Gastrocnemius medialis (tissue), 4 donors: ENCODE data around the gene SELENOK. TPM values are rescaled to one million over a fixed set of nuclear protein-coding genes. Genes with fewer than 3 reads are reported as not detected.

Experiments used
- ATAC-seq, 2 donors: fragments of 150-250 bp; one replicate each; pipeline ENCODE4 v1.9.1; 2016
- DNase-seq, 2 donors: peaks; one replicate each; pipeline ENCODE4 v3.0.0-alpha.2; 2019
- H3K27ac ChIP-seq, 4 donors: fragments of 200-600 bp; sonication (generic); 1 replicate in 1 of 4; 2 replicates in 3 of 4; pipeline ENCODE4 v1.5.1; 2016 to 2018; ENCODE audit warnings: mild to moderate bottlenecking in 2 of 4, moderate library complexity in 1 of 4
- H3K27me3 ChIP-seq, 3 donors: fragments of 200-600 bp; sonication (generic) in 2 of 3; 1 replicate in 1 of 3; 2 replicates in 2 of 3; pipeline versions ENCODE4 v1.5.1 to v1.6.0; 2016 to 2019; ENCODE audit warnings: mild to moderate bottlenecking in 1 of 3, moderate library complexity in 1 of 3
- H3K36me3 ChIP-seq, 2 donors: fragments of 200-600 bp; sonication (generic) in 1 of 2; one replicate each; pipeline ENCODE4 v1.5.1; 2017 to 2018
- H3K4me1 ChIP-seq, 2 donors: fragments of 200-600 bp; sonication (generic) in 1 of 2; one replicate each; pipeline ENCODE4 v1.5.1; 2016 to 2017; ENCODE audit warnings: mild to moderate bottlenecking in 2 of 2
- H3K4me3 ChIP-seq, 4 donors: fragments of 200-600 bp; sonication (generic) in 3 of 4; 1 replicate in 1 of 4; 2 replicates in 3 of 4; pipeline ENCODE4 v1.5.1; 2016 to 2019; ENCODE audit warnings: mild to moderate bottlenecking in 2 of 4
- H3K9me3 ChIP-seq, 3 donors: fragments of 200-600 bp; sonication (generic) in 2 of 3; 1 replicate in 1 of 3; 2 replicates in 2 of 3; pipeline ENCODE4 v1.5.1; 2016 to 2019
- CTCF ChIP-seq, 5 experiments: fragments of 450-650 bp in 3 of 5; fragments of 200-600 bp in 2 of 5; sonication (generic) in 2 of 5; IDR thresholded peaks in 4 of 5; conservative IDR thresholded peaks in 1 of 5; 1 replicate in 4 of 5; 2 replicates in 1 of 5; pipeline ENCODE4 v1.5.1; 2016 to 2019; ENCODE audit warnings: antibody characterized with exemption in 5 of 5, mild to moderate bottlenecking in 3 of 5, moderate library complexity in 3 of 5
- POLR2A ChIP-seq, 2 donors: fragments of 450-650 bp; IDR thresholded peaks; one replicate each; pipeline ENCODE4 v1.6.1; 2017; ENCODE audit warnings: antibody characterized with exemption in 2 of 2, mild to moderate bottlenecking in 2 of 2, moderate library complexity in 2 of 2
- in situ Hi-C, 4 donors: fragments of 200-750 bp; cut with MboI; loops; one replicate each; pipeline versions ENCODE4 v1.15.0 to v1.8.0; 2017; ENCODE audit warnings: low sequenced_read_pairs in 4 of 4
- intact Hi-C: fragments of 100-400 bp; cut with DNase I; formaldehyde crosslinking; loops from one replicate; pipeline ENCODE4 v1.15.1; 2023; ENCODE audit warnings: low total_unique reads
- total RNA-seq, 4 donors: library from RNA; depleted of rRNA; stranded (reverse); fragments of >200 nt; gene quantifications; one replicate each; pipeline versions ENCODE4 v1.1.0 to v1.2.3, GENCODE V29; 2016

The SELENOK gene
- total RNA-seq, 4 donors from 2014 or later = 73.1 to 95.4 (median 80.8) TPM

- H3K36me3 ChIP-seq = peaks cover 0 to 98% of the 10 kb centered on the region in 2 donors
- no peak overlapping the region for H3K27ac ChIP-seq
- DNase-seq (no peak), ATAC-seq (no peak)
- intact Hi-C loops = no loop called here
- no peaks in the 10 kb centered on the region for H3K9me3 ChIP-seq
- no peak overlapping the region for H3K4me3 ChIP-seq
- H3K27me3 ChIP-seq = no peaks in the 10 kb centered on the region
- TF ChIP-seq POLR2A (IDR thresholded peaks at IDR 0.05) (no peak), CTCF (IDR thresholded peaks at IDR 0.05 in 4 of 5, conservative IDR thresholded peaks at IDR 0.05 in 1 of 5) (no peak)
- H3K4me1 ChIP-seq = no peaks in the 10 kb centered on the region
- in situ Hi-C loops = no loop called here
Observed at GRCh38 chr3:53865732-53866499, 25.7 kb downstream of the SELENOK start.

DNA sequence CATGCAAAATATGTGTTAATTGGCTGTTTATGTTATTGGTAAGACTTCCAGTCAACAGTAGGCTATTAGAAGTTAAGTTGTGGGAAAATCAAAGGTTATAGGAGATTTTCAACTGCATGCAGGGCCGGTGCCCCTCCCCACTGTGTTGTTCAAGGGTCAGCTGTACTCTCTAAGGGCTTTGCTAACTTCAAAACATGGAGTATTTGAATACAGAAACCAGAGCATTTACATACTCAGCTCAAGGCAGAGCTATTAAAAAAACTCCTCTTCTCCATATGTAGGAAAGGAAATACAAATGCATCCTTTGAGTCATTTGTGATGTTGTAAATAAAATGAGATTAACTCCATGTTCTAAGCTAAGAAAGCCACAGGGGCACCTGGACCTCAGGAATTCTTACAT lies 28.5 kb downstream of the SELENOK start:
- intact Hi-C loops = no loop called here
- in situ Hi-C loops = no loop called here
- no peaks in the 10 kb centered on the region for H3K9me3 ChIP-seq
- H3K4me3 ChIP-seq = no peak overlapping the region
- ATAC-seq (no peak), DNase-seq (no peak)
- TF ChIP-seq CTCF (IDR thresholded peaks at IDR 0.05 in 4 of 5, conservative IDR thresholded peaks at IDR 0.05 in 1 of 5) = no peak
- no peak for TF ChIP-seq POLR2A (IDR thresholded peaks at IDR 0.05)
- H3K27ac ChIP-seq = no peak overlapping the region
- peaks cover 0 to 89% of the 10 kb centered on the region in 2 donors for H3K36me3 ChIP-seq
- H3K4me1 ChIP-seq = no peaks in the 10 kb centered on the region
- no peaks in the 10 kb centered on the region for H3K27me3 ChIP-seq

DNA sequence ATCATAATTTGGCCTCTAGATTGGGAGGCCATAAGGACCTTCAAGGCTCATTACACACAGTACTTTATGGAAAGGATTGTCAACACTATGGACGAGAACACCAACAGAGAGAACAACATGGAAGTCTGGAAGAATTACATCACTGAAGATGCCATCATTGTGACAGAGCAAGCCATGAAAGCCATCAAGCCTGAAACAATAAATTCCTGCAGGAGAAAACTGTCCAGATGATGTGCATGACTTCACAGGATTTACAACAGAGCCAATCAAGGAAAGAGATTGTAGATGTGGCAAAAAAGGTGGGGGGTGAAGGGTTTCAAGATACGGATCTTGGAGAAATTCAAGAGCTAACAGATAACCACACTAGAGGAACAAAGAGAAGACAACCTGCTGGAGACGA lies 29.4 kb downstream of the SELENOK start:
- TF ChIP-seq CTCF (IDR thresholded peaks at IDR 0.05 in 4 of 5, conservative IDR thresholded peaks at IDR 0.05 in 1 of 5) (no peak), POLR2A (IDR thresholded peaks at IDR 0.05) (no peak)
- in situ Hi-C loops = no loop called here
- H3K36me3 ChIP-seq = peaks cover 0 to 80% of the 10 kb centered on the region in 2 donors

DNA sequence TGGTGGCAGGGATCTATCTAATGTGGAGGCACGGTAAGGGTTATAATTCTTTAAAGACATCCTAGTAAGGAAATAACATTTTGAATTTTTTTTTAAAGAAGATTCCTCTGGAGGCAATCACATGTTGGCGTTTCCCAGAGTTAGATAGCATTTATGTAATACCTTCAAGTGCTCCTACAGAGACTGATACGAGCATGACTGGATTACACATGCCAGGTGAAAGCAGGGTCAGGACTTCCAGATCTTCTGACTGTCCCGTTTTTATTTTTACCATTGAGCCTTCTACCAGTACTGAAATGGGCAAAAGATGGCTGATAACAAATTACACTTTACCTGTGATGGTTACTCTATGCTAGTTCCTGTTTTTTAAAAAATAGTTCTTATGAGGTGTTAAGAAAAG lies 31.5 kb downstream of the SELENOK start:
- Histone ChIP-seq H3K36me3 (peaks cover 0 to 62% of the 10 kb centered on the region in 2 donors), H3K27me3 (no peaks in the 10 kb centered on the region), H3K4me3 (no peak overlapping the region), H3K9me3 (no peaks in the 10 kb centered on the region), H3K27ac (no peak overlapping the region), H3K4me1 (no peaks in the 10 kb centered on the region)
- no peak for DNase-seq
- no peak for ATAC-seq
- TF ChIP-seq CTCF (IDR thresholded peaks at IDR 0.05 in 4 of 5, conservative IDR thresholded peaks at IDR 0.05 in 1 of 5) (no peak), POLR2A (IDR thresholded peaks at IDR 0.05) (no peak)
- intact Hi-C loops = no loop called here
- in situ Hi-C loops = no loop called here

More for the DNA sequence above, 29.4 kb downstream of the SELENOK start:
- Histone ChIP-seq H3K4me1 (no peaks in the 10 kb centered on the region), H3K9me3 (no peaks in the 10 kb centered on the region), H3K4me3 (no peak overlapping the region), H3K27ac (no peak overlapping the region), H3K27me3 (no peaks in the 10 kb centered on the region)
- DNase-seq = no peak
- no peak for ATAC-seq
- intact Hi-C loops = no loop called here
